Measurements from ENCODE around the gene PFAS. TPM values are rescaled to one million over a fixed set of nuclear protein-coding genes. Genes with fewer than 3 reads are reported as not detected.
A peak's percentile ranks its signal among the peaks of the same experiment; 100 is the strongest.
"Not testable (repeated sequence)": the region's sequence is repeated elsewhere in the genome, so short reads cannot be mapped to it uniquely, and the experiment has no call there.

The PFAS gene
- total RNA-seq, 2 experiments from 2014 or later = 106 to 110 TPM

DNA sequence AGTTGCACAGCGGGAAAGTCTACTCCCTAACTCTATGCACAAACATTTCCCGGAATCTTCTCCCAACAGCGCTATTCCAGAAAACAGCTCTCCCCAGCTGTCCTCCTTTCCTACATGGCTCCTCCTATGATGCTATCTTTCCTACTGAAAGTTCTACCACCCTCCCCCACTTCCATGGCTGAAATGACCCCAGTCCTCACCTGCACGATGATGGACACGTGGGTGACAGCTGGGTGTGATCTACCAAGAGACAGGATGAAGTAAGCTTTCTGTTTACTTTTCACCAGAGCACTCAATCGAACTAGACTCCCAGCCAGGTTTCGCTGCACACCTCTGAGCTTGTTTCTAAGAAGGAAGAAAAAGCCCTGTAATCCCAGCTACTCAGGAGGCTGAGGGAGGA is 11.9 kb upstream of the PFAS start:
- Mint-ChIP-seq H3K4me3 (no peak overlapping the region), H3K4me1 (ENCODE audit: low read depth) (peaks cover 16% of the 10 kb centered on the region), H3K36me3 (ENCODE audit: low read depth) (peaks cover 51% of the 10 kb centered on the region), H3K27me3 (ENCODE audit: low read depth) (no peaks in the 10 kb centered on the region), H3K27ac (no peak overlapping the region), H3K9me3 (no peaks in the 10 kb centered on the region)
- intact Hi-C loops (cut with micrococcal nuclease) = no loop called here
- CTCF ChIA-PET = interaction anchor here (1.3 kb wide), 1 partner anchor 64 kb away, joined by 5 read pairs; no protein-coding TSS in a partner anchor
- no peak for DNase-seq

DNA sequence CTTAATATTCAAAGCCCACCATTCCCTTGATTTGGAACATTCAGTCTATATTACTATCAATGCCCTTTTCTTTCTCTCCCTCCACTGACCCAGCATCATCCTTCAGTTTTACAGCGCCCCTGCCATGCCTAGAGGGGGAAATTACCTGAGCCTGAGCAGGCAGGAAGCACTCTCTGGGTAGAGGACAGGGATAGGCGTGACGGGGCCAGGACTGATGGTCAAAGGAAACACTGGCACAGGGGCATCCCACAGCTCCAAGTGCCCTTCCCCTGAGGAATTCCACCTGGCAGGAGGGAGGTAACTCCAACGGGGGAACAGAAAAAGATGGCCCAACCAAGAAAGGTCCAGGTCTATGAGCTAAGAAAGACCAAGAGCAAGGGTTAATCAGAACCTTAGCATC is 11.2 kb upstream of the PFAS start:
- H3K9me3 Mint-ChIP-seq = no peaks in the 10 kb centered on the region
- no peak for DNase-seq
- no peak overlapping the region for H3K4me3 Mint-ChIP-seq
- H3K27ac Mint-ChIP-seq = peak overlapping the region; percentile 54
- peaks cover 50% of the 10 kb centered on the region for H3K36me3 Mint-ChIP-seq (ENCODE audit: low read depth)
- CTCF ChIA-PET = interaction anchor here (1.3 kb wide), 1 partner anchor 63 kb away, joined by 5 read pairs; no protein-coding TSS in a partner anchor
- H3K27me3 Mint-ChIP-seq (ENCODE audit: low read depth) = no peaks in the 10 kb centered on the region
- H3K4me1 Mint-ChIP-seq (ENCODE audit: low read depth) = peaks cover 21% of the 10 kb centered on the region
- intact Hi-C loops (cut with micrococcal nuclease) = no loop called here

DNA sequence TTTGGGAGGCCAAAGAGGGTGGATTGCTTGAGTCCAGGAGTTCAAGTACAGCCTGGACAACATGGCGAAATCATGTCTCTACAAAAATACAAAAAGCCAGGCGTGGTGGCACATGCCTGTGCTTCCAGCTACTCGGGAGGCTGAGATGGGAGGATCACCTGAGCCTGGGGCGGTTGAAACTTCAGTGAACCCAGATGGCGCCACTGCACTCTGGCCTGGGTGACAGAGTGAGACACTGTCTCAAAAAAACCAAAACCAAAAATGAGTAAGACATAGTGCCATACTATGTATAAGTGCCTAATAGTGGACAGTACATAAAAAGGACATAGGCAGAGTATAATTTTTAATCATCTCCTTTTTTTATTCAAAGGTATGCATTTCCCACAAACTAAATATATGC is 5.3 kb upstream of the PFAS start:
- H3K36me3 Mint-ChIP-seq (ENCODE audit: low read depth) = peaks cover 38% of the 10 kb centered on the region
- intact Hi-C loops (cut with micrococcal nuclease) = no loop called here
- DNase-seq = peak; percentile 57

DNA sequence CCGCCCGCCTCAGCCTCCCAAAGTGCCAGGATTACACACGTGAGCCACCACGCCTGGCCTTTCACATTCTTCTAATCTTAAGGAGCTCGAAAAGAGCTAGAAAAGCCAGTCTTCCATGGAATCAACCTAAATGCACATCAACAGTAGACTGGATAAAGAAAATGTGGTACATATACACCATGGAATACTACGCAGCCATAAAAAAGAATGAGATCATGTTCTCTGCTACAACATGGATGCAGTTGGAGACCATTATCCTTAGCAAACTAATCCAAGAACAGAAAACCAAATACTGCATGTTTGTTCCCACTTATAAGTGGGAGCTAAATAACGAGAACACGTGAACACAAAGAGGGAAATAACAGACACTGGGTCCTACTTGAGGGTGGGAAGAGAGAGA is 4.3 kb upstream of the PFAS start:
- Mint-ChIP-seq H3K27ac (peak overlapping the region; percentile 93), H3K4me3 (no peak overlapping the region), H3K27me3 (ENCODE audit: low read depth) (no peaks in the 10 kb centered on the region), H3K4me1 (ENCODE audit: low read depth) (peaks cover 44% of the 10 kb centered on the region), H3K36me3 (ENCODE audit: low read depth) (peaks cover 34% of the 10 kb centered on the region), H3K9me3 (peaks cover 2% of the 10 kb centered on the region)
- intact Hi-C loops (cut with micrococcal nuclease) = loop anchor here (5.0 kb wide), 1 partner anchor 312 kb away; the partner anchor contains the start of genes CNTROB and TRAPPC1
- no peak for DNase-seq
- CTCF ChIA-PET = interaction anchor here (0.9 to 6.6 kb wide), 3 partner anchors 9 to 21 kb away, joined by 4 to 55 read pairs (median 6); no protein-coding TSS in a partner anchor

More for the DNA sequence above, 5.3 kb upstream of the PFAS start:
- Mint-ChIP-seq H3K4me3 (no peak overlapping the region), H3K9me3 (peaks cover 2% of the 10 kb centered on the region), H3K27me3 (ENCODE audit: low read depth) (no peaks in the 10 kb centered on the region), H3K27ac (peak overlapping the region; percentile 54), H3K4me1 (ENCODE audit: low read depth) (peaks cover 45% of the 10 kb centered on the region)
- CTCF ChIA-PET = interaction anchor here (0.7 to 6.6 kb wide), 6 partner anchors 8 to 110 kb away, joined by 3 to 55 read pairs (median 5); no protein-coding TSS in a partner anchor

DNA sequence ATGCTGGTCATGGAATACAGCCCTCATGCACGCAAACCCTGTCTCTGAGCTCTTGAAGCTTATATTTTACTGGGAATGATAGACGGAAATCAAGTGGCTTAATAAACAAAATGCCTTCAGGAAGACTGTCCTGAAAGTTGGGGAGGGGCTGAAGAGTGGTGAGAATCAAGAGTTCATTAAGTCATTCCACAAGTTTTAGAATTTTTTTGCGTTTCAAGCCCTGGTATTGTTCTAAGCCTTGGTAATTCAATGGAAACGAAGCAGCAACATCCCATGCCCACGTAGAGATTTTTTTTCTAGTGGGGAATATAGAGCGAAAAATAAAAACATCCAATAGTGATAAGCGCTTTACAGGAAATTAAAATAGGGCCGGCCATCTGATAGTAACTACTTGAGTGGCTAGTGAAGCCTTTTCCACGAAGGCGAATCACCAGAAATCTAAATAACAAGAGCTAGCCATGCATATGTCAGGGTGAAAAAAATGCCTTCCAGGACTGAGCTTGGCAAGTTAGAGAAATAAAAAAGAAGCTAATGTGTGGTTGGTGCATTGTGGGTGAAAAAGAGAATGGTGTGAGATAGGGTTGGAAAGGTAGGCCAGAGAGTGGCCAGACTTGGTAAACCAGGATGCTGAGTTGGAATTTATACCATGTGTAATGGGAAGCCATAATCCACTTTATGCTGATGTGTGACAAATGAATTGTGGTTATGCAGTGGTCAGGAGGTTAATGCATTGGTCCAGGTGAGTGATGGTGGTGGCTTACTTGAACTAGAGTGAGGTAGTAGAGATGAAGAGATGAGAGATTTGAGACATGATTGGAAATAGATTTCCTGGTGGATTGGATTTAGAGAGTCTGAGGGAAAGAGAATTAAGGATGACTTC is 772 bp downstream of the PFAS start:
- Mint-ChIP-seq H3K4me3 (peak overlapping the region; percentile 99), H3K4me1 (ENCODE audit: low read depth) (peaks cover 28% of the 10 kb centered on the region), H3K9me3 (peaks cover 1% of the 10 kb centered on the region), H3K36me3 (ENCODE audit: low read depth) (peaks cover 27% of the 10 kb centered on the region), H3K27me3 (ENCODE audit: low read depth) (no peaks in the 10 kb centered on the region), H3K27ac (peak overlapping the region; percentile 100)
- CTCF ChIA-PET = interaction anchor here (0.6 to 6.6 kb wide), 6 partner anchors 13 to 131 kb away, joined by 3 to 55 read pairs (median 4); partner anchors contain the start of genes ALOXE3 and SLC25A35
- intact Hi-C loops (cut with micrococcal nuclease) = loop anchor here (1.0 to 5.0 kb wide), 7 partner anchors 38 to 495 kb away; partner anchors contain the start of genes CNTROB, RANGRF and TRAPPC1
- DNase-seq = no peak

DNA sequence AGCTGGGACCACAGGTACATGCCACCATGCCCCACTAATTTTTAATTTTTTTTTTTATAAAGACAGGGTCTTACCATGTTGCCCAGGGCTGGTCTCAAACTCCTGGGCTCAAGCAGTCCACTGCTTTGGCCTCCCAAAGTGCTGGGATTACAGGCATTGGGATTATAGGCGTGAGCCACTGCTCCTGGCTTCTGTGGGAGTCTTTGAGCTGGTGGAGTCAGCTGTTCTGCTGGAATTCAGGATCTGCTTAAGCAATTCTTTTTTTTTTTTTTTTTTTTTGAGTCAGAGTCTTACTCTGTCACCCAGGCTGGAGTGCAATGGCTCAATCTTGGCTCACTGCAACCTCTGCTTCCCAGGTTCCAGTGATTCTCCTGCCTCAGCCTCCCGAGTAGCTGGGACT is 2.3 kb downstream of the PFAS start:
- H3K4me1 Mint-ChIP-seq (ENCODE audit: low read depth) = peaks cover 13% of the 10 kb centered on the region
- H3K9me3 Mint-ChIP-seq; intact Hi-C loops (cut with micrococcal nuclease); DNase-seq; H3K27me3 Mint-ChIP-seq (ENCODE audit: low read depth); H3K4me3 Mint-ChIP-seq; H3K27ac Mint-ChIP-seq: not testable (repeated sequence)
- H3K36me3 Mint-ChIP-seq (ENCODE audit: low read depth) = peaks cover 31% of the 10 kb centered on the region
- CTCF ChIA-PET = interaction anchor here (0.6 to 1.2 kb wide), 2 partner anchors 8 to 20 kb away, joined by 4 to 5 read pairs; no protein-coding TSS in a partner anchor

DNA sequence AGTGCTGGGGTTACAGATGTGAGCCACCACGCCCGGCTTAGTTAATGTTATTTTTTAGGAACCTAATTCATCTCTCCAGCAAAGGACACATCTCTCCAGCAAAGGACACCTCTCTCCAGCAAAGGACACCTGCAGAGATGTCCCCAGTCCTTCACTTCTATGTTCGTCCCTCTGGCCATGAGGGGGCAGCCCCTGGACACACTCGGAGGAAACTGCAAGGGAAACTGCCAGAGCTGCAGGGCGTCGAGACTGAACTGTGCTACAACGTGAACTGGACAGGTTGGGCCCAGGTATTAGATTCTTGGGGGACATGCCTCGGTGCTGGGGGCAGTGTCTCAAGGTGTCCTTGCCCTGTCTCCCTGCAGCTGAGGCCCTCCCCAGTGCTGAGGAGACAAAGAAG is 4.7 kb downstream of the PFAS start:
- peaks cover 35% of the 10 kb centered on the region for H3K36me3 Mint-ChIP-seq (ENCODE audit: low read depth)
- intact Hi-C loops (cut with micrococcal nuclease) = no loop called here
- H3K4me3 Mint-ChIP-seq = no peak overlapping the region
- no peaks in the 10 kb centered on the region for H3K9me3 Mint-ChIP-seq
- no peak overlapping the region for H3K27ac Mint-ChIP-seq
- peaks cover 10% of the 10 kb centered on the region for H3K4me1 Mint-ChIP-seq (ENCODE audit: low read depth)
- no peak for DNase-seq
- no peaks in the 10 kb centered on the region for H3K27me3 Mint-ChIP-seq (ENCODE audit: low read depth)
- CTCF ChIA-PET = no interaction called here

DNA sequence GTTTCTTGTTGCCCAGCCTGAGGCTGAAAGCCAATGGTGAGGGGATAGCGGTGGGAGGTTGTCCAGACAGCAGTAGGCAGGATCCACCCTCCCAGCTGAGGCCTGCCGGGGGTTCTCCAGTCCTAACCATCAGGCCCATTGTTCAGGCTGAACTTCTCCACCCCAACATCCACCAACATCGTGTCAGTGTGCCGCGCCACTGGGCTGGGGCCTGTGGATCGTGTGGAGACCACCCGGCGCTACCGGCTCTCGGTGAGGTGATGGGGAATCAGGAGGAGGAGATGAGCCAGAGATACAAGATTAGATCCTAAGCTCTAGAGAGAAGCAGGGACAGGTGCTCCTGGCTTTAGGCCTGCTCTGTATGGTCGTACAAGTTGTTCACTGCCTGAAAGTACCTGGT is 5.8 kb downstream of the PFAS start:
- no peak for DNase-seq
- Mint-ChIP-seq H3K27me3 (ENCODE audit: low read depth) (no peaks in the 10 kb centered on the region), H3K27ac (no peak overlapping the region), H3K9me3 (no peaks in the 10 kb centered on the region), H3K4me3 (no peak overlapping the region), H3K4me1 (ENCODE audit: low read depth) (peaks cover 9% of the 10 kb centered on the region), H3K36me3 (ENCODE audit: low read depth) (peaks cover 35% of the 10 kb centered on the region)
- intact Hi-C loops (cut with micrococcal nuclease) = no loop called here
- CTCF ChIA-PET = no interaction called here

DNA sequence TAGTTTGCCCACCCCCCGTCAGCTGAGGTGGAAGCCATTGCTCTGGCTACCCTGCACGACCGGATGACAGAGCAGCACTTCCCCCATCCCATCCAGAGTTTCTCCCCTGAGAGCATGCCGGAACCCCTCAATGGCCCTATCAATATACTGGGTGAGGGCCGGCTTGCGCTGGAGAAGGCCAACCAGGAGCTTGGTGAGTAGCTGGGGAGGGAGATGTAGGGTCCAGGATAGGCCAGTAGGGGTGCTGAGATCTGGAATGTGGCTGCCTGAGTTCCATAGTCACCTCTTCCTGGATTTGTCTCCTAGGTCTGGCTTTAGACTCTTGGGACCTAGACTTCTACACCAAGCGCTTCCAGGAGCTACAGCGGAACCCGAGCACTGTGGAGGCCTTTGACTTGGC is 6.4 kb downstream of the PFAS start:
- peaks cover 33% of the 10 kb centered on the region for H3K36me3 Mint-ChIP-seq (ENCODE audit: low read depth)
- H3K27me3 Mint-ChIP-seq (ENCODE audit: low read depth) = no peaks in the 10 kb centered on the region
- DNase-seq = no peak
- H3K4me1 Mint-ChIP-seq (ENCODE audit: low read depth) = peaks cover 3% of the 10 kb centered on the region
- CTCF ChIA-PET = no interaction called here
- H3K27ac Mint-ChIP-seq = no peak overlapping the region
- H3K4me3 Mint-ChIP-seq = no peak overlapping the region
- intact Hi-C loops (cut with micrococcal nuclease) = no loop called here
- no peaks in the 10 kb centered on the region for H3K9me3 Mint-ChIP-seq

DNA sequence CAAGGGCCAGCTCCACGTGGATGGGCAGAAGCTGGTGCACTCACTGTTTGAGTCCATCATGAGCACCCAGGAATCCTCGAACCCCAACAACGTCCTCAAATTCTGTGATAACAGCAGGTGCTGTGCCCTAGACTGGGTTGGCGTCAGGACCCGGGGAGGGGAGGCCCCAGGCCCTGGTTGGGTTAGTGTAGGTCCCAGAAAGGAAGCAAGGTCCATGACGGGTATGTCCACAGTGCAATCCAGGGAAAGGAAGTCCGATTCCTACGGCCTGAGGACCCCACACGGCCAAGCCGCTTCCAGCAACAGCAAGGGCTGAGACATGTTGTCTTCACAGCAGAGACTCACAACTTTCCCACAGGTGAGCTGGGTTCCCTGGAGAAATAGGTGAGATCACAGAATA is 7.2 kb downstream of the PFAS start:
- CTCF ChIA-PET = no interaction called here
- H3K4me3 Mint-ChIP-seq = no peak overlapping the region
- DNase-seq = no peak
- no peaks in the 10 kb centered on the region for H3K4me1 Mint-ChIP-seq (ENCODE audit: low read depth)
- peaks cover 36% of the 10 kb centered on the region for H3K36me3 Mint-ChIP-seq (ENCODE audit: low read depth)
- intact Hi-C loops (cut with micrococcal nuclease) = no loop called here
- no peak overlapping the region for H3K27ac Mint-ChIP-seq
- H3K9me3 Mint-ChIP-seq = no peaks in the 10 kb centered on the region
- no peaks in the 10 kb centered on the region for H3K27me3 Mint-ChIP-seq (ENCODE audit: low read depth)

DNA sequence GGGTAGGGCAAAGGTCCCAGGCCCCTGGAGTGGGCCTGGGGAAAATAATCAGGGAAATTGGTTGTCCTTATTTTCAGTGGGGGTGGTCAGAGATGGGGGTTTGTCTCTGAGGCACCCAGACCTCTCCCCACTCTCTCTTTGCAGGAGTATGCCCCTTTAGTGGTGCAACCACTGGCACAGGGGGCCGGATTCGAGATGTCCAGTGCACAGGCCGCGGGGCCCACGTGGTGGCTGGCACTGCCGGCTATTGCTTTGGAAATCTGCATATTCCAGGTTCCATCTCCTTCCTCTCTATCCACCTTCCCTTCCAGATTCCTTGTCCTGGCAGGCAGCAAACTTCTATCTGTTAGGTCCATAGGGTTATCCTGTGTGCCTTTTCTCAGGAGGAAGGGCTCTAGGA is 7.6 kb downstream of the PFAS start:
- CTCF ChIA-PET = no interaction called here
- Mint-ChIP-seq H3K9me3 (no peaks in the 10 kb centered on the region), H3K4me1 (ENCODE audit: low read depth) (no peaks in the 10 kb centered on the region), H3K27me3 (ENCODE audit: low read depth) (no peaks in the 10 kb centered on the region), H3K27ac (no peak overlapping the region), H3K4me3 (no peak overlapping the region), H3K36me3 (ENCODE audit: low read depth) (peaks cover 37% of the 10 kb centered on the region)
- intact Hi-C loops (cut with micrococcal nuclease) = no loop called here
- no peak for DNase-seq

DNA sequence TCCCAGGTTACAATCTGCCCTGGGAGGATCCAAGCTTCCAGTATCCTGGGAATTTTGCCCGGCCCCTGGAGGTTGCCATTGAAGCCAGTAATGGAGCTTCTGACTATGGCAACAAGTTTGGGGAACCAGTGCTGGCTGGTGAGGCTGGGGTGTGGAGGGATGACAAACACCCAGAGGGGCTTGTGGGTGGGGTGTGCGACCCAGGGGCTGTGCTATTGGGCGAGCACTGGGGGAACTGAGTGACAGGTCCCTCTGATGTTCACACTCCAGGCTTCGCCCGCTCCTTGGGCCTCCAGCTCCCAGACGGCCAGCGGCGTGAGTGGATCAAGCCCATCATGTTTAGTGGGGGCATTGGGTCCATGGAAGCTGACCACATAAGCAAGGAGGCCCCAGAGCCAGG is 8.7 kb downstream of the PFAS start:
- H3K4me3 Mint-ChIP-seq = no peak overlapping the region
- H3K27ac Mint-ChIP-seq = no peak overlapping the region
- DNase-seq = no peak
- CTCF ChIA-PET = no interaction called here
- H3K9me3 Mint-ChIP-seq = no peaks in the 10 kb centered on the region
- peaks cover 44% of the 10 kb centered on the region for H3K36me3 Mint-ChIP-seq (ENCODE audit: low read depth)
- no peaks in the 10 kb centered on the region for H3K27me3 Mint-ChIP-seq (ENCODE audit: low read depth)
- intact Hi-C loops (cut with micrococcal nuclease) = no loop called here
- H3K4me1 Mint-ChIP-seq (ENCODE audit: low read depth) = no peaks in the 10 kb centered on the region

DNA sequence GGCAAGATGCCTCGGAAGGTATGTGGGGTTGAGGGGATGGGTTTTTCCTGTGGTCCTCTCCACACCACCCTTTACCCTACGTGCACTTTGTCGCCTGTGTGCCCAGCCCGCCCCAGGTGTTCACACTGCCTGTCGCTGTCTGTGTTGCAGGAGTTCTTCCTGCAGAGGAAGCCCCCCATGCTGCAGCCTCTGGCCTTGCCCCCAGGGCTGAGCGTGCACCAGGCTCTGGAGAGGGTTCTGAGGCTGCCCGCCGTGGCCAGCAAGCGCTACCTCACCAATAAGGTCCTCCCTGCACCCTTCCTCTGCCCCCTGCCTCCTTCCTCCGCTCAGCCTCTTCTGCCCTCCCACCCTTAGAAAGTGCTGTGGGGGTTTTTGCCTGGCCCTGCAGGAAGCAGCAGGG is 15.2 kb downstream of the PFAS start:
- H3K36me3 Mint-ChIP-seq (ENCODE audit: low read depth) = peaks cover 43% of the 10 kb centered on the region
- H3K27ac Mint-ChIP-seq = no peak overlapping the region
- CTCF ChIA-PET = no interaction called here
- DNase-seq = no peak
- H3K4me1 Mint-ChIP-seq (ENCODE audit: low read depth) = no peaks in the 10 kb centered on the region
- H3K9me3 Mint-ChIP-seq = no peaks in the 10 kb centered on the region
- intact Hi-C loops (cut with micrococcal nuclease) = no loop called here
- no peak overlapping the region for H3K4me3 Mint-ChIP-seq
- no peaks in the 10 kb centered on the region for H3K27me3 Mint-ChIP-seq (ENCODE audit: low read depth)
